Measurements from ENCODE around the gene CD83.

CD83 gene

GRCh38 chr6:14151773-14152172 is 34.2 kb downstream of the CD83 start:
- DNase-seq, result no peak

- DNase-seq, result no peak
Observed at GRCh38 chr6:14153228-14153627, 35.7 kb downstream of the CD83 start.

GRCh38 chr6:14159090-14159489 is 41.5 kb downstream of the CD83 start:
- no peak for DNase-seq

- no peak for DNase-seq
Observed at GRCh38 chr6:14162826-14163225, 45.3 kb downstream of the CD83 start.

- DNase-seq, result no peak
Observed at GRCh38 chr6:14165091-14165490, 47.5 kb downstream of the CD83 start.

GRCh38 chr6:14166839-14167238 is 49.3 kb downstream of the CD83 start:
- DNase-seq, result no peak

GRCh38 chr6:14170128-14170527 is 52.6 kb downstream of the CD83 start:
- no peak for DNase-seq

GRCh38 chr6:14172562-14172961 is 55.0 kb downstream of the CD83 start:
- no peak for DNase-seq

- no peak for DNase-seq
Observed at GRCh38 chr6:14174226-14174625, 56.7 kb downstream of the CD83 start.

- DNase-seq, result no peak
Observed at GRCh38 chr6:14174996-14175395, 57.4 kb downstream of the CD83 start.

- no peak for DNase-seq
Observed at GRCh38 chr6:14176429-14176828, 58.9 kb downstream of the CD83 start.

- DNase-seq, result no peak
Observed at GRCh38 chr6:14177413-14178082, 60.0 kb downstream of the CD83 start.

- DNase-seq, result no peak
Observed at GRCh38 chr6:14178083-14178445, 60.5 kb downstream of the CD83 start.

GRCh38 chr6:14180609-14181008 is 63.0 kb downstream of the CD83 start:
- no peak for DNase-seq

GRCh38 chr6:14182916-14183315 is 65.3 kb downstream of the CD83 start:
- no peak for DNase-seq

Measured in activated T-cell treated with anti-CD3 and anti-CD28 coated beads, Interleukin-2, amount 50 U/mL, for 1 hour (primary cell).